Vagina (tissue), 2 donors: ENCODE data around the gene PTGDS. TPM values are rescaled to one million over a fixed set of nuclear protein-coding genes. Genes with fewer than 3 reads are reported as not detected.

Source experiments
- DNase-seq, 2 donors: peaks; one replicate each; pipeline ENCODE4 v3.0.0-alpha.2; 2017; ENCODE audit errors: extremely low spot score in 2 of 2
- H3K27ac ChIP-seq: fragments of 200-600 bp; sonication (generic); one replicate; pipeline ENCODE4 v1.5.1; 2019
- H3K27me3 ChIP-seq: fragments of 200-600 bp; sonication (generic); one replicate; pipeline ENCODE4 v1.5.1; 2019
- H3K36me3 ChIP-seq, 2 donors: fragments of 200-600 bp; sonication (generic); one replicate each; pipeline ENCODE4 v1.5.1; 2017 to 2019
- H3K4me1 ChIP-seq: fragments of 200-600 bp; sonication (generic); one replicate; pipeline ENCODE4 v1.5.1; 2019
- H3K4me3 ChIP-seq, 2 donors: fragments of 200-600 bp; sonication (generic); 1 replicate in 1 of 2; 2 replicates in 1 of 2; pipeline ENCODE4 v1.5.1; 2016 to 2019
- H3K9me3 ChIP-seq: fragments of 200-600 bp; sonication (generic); one replicate; pipeline ENCODE4 v1.5.1; 2019
- POLR2A ChIP-seq, 2 donors: fragments of 450-650 bp; IDR thresholded peaks; one replicate each; pipeline ENCODE4 v1.6.1; 2017; ENCODE audit warnings: antibody characterized with exemption in 2 of 2, mild to moderate bottlenecking in 2 of 2, moderate library complexity in 2 of 2
- POLR2AphosphoS5 ChIP-seq, 2 donors: sonication (generic); formaldehyde crosslinking; IDR thresholded peaks; one replicate each; pipeline ENCODE4 v1.9.0; 2017; ENCODE audit warnings: antibody characterized with exemption in 2 of 2, mild to moderate bottlenecking in 2 of 2, low read depth in 1 of 2; ENCODE audit not compliant: insufficient read depth in 1 of 2
- intact Hi-C: fragments of 100-400 bp; cut with DNase I; formaldehyde crosslinking; loops from one replicate; pipeline ENCODE4 v1.15.1; 2023
- total RNA-seq: library from RNA; depleted of rRNA; stranded (reverse); fragments of >200 nt; gene quantifications from one replicate; pipeline ENCODE4 v1.2.3, GENCODE V29; 2016
- TF ChIP-seq, protein P1 (sequence below), 3 experiments: fragments of 450-650 bp in 2 of 3; fragments of 200-600 bp in 1 of 3; sonication (generic) in 1 of 3; IDR thresholded peaks; one replicate each; pipeline ENCODE4 v1.5.1; 2017 to 2019; ENCODE audit warnings: antibody characterized with exemption in 3 of 3, mild to moderate bottlenecking in 2 of 3, moderate library complexity in 2 of 3

PTGDS gene
- total RNA-seq, 1 donor from 2014 or later: 301 TPM

DNA sequence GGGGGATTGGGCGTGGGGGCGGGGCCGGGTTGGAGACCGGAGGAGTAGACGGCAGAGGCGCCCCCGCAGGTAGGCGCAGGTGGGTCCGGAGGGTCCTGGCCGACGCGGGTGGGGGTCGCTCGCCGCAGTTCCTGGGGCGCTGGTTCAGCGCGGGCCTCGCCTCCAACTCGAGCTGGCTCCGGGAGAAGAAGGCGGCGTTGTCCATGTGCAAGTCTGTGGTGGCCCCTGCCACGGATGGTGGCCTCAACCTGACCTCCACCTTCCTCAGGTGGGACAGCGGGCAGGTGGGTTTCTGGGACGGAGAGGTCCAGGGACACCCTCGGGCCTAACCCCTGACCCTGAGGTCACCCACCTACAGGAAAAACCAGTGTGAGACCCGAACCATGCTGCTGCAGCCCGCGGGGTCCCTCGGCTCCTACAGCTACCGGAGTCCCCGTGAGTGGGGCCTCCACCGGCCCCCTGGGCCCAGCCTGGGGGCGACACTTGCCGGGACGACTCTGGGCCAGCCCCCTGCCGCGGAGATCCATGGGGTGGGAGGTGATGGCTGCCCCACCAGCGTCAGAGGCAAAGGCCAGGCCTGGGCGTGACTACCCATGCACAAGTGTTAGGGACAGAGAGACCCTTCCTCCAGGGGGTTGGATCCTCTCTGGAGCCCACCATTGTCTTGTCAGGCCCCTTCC lies 1.7 kb downstream of the PTGDS start:
- Histone ChIP-seq H3K9me3 (no peaks in the 10 kb centered on the region), H3K27me3 (no peaks in the 10 kb centered on the region), H3K4me1 (peaks cover 50% of the 10 kb centered on the region), H3K27ac (peak overlapping the region; percentile 87), H3K36me3 (no peaks in the 10 kb centered on the region), H3K4me3 (no peak overlapping the region)
- no peak for DNase-seq
- intact Hi-C loops: no loop called here
- TF ChIP-seq POLR2A (IDR thresholded peaks at IDR 0.05) (no peak), POLR2AphosphoS5 (IDR thresholded peaks at IDR 0.05; ENCODE audit: insufficient read depth in 1 of 2, low read depth in 1 of 2) (no peak)
- TF ChIP-seq, protein P1, sequence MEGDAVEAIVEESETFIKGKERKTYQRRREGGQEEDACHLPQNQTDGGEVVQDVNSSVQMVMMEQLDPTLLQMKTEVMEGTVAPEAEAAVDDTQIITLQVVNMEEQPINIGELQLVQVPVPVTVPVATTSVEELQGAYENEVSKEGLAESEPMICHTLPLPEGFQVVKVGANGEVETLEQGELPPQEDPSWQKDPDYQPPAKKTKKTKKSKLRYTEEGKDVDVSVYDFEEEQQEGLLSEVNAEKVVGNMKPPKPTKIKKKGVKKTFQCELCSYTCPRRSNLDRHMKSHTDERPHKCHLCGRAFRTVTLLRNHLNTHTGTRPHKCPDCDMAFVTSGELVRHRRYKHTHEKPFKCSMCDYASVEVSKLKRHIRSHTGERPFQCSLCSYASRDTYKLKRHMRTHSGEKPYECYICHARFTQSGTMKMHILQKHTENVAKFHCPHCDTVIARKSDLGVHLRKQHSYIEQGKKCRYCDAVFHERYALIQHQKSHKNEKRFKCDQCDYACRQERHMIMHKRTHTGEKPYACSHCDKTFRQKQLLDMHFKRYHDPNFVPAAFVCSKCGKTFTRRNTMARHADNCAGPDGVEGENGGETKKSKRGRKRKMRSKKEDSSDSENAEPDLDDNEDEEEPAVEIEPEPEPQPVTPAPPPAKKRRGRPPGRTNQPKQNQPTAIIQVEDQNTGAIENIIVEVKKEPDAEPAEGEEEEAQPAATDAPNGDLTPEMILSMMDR (IDR thresholded peaks at IDR 0.05): no peak

DNA sequence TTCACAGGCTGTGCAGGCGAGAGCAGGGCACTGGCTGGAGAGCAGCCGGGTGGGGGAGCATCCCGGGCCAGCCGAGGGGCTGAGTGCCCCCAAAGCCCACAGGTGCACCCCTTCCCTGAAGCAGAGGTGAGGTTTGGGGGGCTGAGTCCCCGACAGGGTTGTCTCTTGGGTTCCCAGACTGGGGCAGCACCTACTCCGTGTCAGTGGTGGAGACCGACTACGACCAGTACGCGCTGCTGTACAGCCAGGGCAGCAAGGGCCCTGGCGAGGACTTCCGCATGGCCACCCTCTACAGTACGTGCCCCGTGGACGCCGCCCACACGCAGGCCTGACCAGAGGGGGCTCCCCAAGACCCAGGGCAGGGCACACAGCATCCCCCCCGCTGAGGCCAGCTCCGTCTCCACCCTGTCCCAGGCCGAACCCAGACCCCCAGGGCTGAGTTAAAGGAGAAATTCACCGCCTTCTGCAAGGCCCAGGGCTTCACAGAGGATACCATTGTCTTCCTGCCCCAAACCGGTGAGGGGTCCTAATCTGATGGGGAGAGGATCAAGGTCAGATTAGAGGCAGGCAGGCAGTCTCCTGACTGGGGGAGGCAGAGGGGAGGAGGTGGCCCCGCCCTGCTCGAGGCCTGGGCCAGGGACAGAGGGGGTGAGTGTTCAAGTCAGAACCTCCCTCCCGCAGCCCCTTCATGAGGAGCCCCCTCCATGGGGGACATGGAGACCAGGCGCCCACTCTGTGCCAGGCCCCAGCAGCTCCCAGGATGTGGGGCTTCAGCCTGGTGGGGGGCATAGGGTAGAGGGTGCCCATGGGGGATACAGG lies 2.7 kb downstream of the PTGDS start:
- Histone ChIP-seq H3K4me3 (no peak overlapping the region), H3K4me1 (peaks cover 49% of the 10 kb centered on the region), H3K9me3 (no peaks in the 10 kb centered on the region), H3K36me3 (no peaks in the 10 kb centered on the region), H3K27ac (no peak overlapping the region), H3K27me3 (no peaks in the 10 kb centered on the region)
- intact Hi-C loops: no loop called here
- no peak for TF ChIP-seq POLR2A (IDR thresholded peaks at IDR 0.05)
- TF ChIP-seq, protein P1 (IDR thresholded peaks at IDR 0.05): no peak
- TF ChIP-seq POLR2AphosphoS5 (IDR thresholded peaks at IDR 0.05; ENCODE audit: insufficient read depth in 1 of 2, low read depth in 1 of 2): no peak
- DNase-seq: no peak

DNA sequence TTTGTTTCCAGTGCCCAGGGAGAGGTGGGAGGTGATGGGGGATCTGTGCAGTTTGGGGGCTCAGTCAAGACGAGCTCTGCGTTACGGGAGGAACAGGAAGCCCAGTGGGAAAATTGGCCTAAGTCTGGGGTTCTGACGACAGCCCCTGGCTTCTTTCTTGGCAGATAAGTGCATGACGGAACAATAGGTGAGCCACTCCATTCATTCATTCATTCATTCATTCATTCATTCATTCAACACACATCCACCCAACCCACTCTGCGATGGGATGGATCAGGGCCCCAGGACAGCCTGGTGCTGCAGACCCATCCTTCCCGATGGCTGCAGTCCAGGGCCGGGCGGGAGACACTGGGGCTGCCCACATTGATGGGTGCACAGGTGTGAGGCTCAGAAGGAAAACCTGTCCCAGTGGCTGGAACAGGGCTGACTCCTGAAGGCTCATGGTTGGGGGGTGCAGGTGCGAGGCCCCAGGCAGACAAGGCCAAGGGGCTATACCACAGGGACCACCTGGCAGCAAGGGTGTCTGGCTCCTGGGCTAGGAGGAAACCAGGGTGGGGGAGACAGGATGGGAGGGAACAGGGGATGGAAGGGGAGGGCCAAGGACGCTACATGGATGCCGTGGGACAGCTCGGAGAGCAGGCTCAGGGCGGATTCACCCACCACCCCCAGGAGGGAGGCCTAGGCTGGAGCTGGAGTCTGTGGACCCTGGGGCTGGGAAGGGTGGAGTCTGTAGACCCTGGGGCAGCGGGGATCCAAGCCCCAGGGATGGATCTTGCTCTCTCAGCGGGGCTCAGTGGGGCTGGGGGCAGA lies 3.6 kb downstream of the PTGDS start:
- peaks cover 49% of the 10 kb centered on the region for H3K4me1 ChIP-seq

DNA sequence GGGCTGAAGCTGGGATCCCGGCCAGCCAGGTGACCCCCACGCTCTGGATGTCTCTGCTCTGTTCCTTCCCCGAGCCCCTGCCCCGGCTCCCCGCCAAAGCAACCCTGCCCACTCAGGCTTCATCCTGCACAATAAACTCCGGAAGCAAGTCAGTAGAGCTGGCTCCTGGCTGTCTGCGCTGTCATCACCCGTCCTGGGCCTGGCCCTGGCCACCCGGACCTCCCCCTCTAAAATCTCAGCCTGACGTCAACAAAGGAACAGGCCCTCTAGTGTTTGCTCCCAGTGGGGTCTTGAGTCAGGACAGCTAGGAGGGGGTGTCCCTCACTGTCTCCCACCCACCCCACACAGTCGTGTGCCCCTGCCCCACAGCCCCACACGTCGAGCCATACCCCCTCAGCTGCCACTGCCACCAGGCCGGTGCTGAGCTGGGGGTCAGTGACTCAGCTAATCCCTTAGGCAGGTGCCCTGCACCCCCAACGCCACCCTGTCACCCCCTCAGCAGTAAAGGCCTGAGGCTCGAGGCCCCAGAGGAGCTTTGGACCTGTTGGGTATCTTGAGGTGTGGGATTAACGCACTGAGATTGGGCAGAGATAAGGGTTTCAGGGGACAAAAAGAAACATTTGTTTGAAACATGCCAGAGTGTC lies 4.4 kb downstream of the PTGDS start:
- peaks cover 44% of the 10 kb centered on the region for H3K4me1 ChIP-seq
- TF ChIP-seq POLR2A (IDR thresholded peaks at IDR 0.05) (no peak), POLR2AphosphoS5 (IDR thresholded peaks at IDR 0.05; ENCODE audit: insufficient read depth in 1 of 2, low read depth in 1 of 2) (no peak)
- TF ChIP-seq, protein P1 (IDR thresholded peaks at IDR 0.05): no peak
- no peak for DNase-seq
- H3K9me3 ChIP-seq: no peaks in the 10 kb centered on the region
- H3K36me3 ChIP-seq: no peaks in the 10 kb centered on the region
- intact Hi-C loops: no loop called here
- peaks cover 6% of the 10 kb centered on the region for H3K27me3 ChIP-seq
- no peak overlapping the region for H3K4me3 ChIP-seq
- H3K27ac ChIP-seq: no peak overlapping the region

More for the DNA sequence above, 3.6 kb downstream of the PTGDS start:
- TF ChIP-seq POLR2A (IDR thresholded peaks at IDR 0.05) (no peak), POLR2AphosphoS5 (IDR thresholded peaks at IDR 0.05; ENCODE audit: insufficient read depth in 1 of 2, low read depth in 1 of 2) (no peak)
- TF ChIP-seq, protein P1 (IDR thresholded peaks at IDR 0.05): no peak
- H3K9me3 ChIP-seq: no peaks in the 10 kb centered on the region
- no peak overlapping the region for H3K4me3 ChIP-seq
- no peak overlapping the region for H3K27ac ChIP-seq
- intact Hi-C loops: no loop called here
- no peak for DNase-seq
- peaks cover 6% of the 10 kb centered on the region for H3K27me3 ChIP-seq
- no peaks in the 10 kb centered on the region for H3K36me3 ChIP-seq
